Stimulated activated CD8-positive, alpha-beta memory T cell treated with anti-CD3 and anti-CD28 coated beads, Interleukin-4, amount 100 ng/mL, for 4 hours (primary cell): Measurements from ENCODE around the gene ALDH16A1.

ENCODE experiments used
- DNase-seq, 2 donors: peaks; one replicate each; pipeline ENCODE4 v3.0.0-alpha.2; 2020; ENCODE audit warnings: low read depth in 2 of 2, low spot score in 1 of 2

Gene ALDH16A1

DNA sequence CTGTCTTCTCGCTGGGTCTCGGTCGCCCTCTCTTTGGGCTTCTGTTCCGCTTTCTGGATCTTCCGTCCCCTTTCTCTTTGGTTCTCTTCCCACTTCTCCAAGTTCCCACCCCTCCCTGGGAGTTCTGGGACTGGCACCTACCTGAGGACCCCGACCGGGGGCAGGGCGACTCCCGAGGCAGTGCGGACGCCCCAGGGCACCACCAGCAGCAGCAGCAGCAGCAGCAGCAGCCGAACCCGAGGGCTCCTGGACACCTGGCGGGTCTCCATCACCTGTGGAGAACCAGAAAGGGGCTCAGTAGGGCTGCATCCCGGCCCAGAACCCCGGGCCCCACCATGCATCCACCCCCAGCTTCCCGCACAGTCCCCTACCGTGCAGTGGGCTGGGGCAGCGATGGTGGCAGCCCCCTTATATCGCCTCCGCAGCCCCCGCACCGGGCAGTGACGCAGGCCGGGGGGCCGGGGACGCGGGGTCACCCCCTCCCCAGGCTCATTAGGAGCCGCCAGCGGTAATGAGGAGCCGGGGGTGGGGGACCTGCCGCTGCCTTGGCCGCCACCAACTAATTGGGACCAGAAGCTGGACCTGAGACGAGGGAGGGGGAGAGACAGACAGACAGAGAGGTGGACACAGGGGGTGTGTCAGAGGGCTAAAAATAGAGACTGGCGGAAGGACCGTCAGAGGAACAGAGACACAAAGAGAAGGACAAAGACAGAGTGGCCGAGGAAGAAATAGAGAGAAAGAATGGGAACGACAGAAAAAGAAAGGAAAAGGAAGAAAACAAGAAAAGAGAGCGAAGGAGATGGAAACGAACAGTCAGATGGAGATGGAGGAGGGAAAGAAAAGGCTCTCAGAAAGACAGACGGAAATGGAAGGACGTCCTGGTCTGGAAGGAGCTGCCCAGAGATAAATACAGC lies 29.7 kb upstream of the ALDH16A1 start, which contains the start of gene PTH2:
TSS of gene PTH2 (minus strand) at position 371 of the 914 bp plus-strand sequence. CDS start at position 269, 102 bp downstream.
- DNase-seq = no peak

- no peak for DNase-seq
These were observed 29.1 kb upstream of the ALDH16A1 start for GRCh38 chr19:49423985-49424303.

- no peak for DNase-seq
These were observed 27.8 kb upstream of the ALDH16A1 start, which contains the start of gene GFY for GRCh38 chr19:49425178-49425577. GFY (plus strand) TSS chr19:49425388; CDS start chr19:49426431, 1,043 bp downstream.

DNA sequence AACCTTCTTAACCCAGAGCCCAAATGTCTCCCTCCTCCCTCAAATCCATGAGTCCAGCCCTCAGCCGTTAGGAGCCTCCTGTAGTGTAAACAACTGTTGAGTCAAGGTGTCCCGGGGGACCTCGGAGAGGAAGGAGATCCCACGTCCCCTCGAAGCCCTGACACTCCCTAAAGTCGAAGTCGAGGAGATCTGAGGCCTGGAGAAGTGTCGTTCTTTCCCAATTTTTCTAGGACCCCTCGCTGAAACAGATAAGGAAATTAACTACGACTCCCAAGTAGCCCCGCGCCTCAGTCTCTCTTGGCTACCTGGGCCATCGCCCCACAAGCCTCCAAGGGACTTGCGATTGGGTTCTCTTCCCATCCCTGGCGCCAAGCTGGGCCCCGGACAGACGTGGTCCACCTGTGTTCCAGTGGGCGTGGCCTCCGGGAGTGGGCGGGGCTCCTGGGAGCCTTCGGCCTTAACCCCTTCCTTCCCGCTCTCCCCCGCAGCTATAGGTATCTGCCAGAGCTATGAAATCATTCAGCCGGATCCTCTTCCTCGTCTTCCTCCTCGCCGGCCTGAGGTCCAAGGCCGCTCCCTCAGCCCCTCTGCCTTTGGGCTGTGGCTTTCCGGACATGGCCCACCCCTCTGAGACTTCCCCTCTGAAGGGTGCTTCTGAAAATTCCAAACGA lies 27.0 kb upstream of the ALDH16A1 start:
- no peak for DNase-seq

- no peak for DNase-seq
These were observed 25.7 kb upstream of the ALDH16A1 start for GRCh38 chr19:49427339-49427738.

DNA sequence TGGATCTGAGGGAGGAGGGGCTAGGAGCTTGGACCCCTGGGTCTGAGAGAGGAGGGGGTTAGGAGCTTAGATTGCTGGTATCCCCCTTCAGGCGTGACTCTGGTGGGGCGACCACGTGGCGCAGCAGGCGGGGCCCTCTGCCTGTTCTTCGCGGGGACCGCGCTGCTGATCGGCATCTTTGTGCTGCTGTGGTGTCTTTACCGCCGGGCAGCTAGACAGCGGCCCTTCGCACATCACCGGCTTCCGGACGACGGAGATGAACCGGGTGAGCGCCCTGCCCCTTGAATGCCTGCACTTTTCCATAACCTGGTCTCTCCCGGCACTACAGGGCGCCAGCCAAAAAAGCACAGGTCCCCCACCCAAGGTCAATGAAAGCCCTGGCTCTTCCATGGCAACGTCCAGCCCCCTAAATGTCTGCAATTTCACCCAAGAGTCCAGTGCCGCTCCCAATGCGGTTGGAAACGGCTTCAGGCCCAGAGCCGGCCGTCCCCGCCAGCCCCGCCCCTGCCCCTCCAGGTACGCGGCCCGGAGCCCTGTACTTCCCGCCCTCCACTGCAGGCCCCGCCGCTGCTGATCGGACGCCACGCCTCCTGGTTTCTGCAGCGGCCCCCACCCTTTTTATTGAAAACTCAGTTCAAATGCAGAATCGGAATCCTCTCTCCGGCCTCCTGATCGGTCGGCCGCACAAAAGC lies 25.0 kb upstream of the ALDH16A1 start:
- DNase-seq = no peak

DNA sequence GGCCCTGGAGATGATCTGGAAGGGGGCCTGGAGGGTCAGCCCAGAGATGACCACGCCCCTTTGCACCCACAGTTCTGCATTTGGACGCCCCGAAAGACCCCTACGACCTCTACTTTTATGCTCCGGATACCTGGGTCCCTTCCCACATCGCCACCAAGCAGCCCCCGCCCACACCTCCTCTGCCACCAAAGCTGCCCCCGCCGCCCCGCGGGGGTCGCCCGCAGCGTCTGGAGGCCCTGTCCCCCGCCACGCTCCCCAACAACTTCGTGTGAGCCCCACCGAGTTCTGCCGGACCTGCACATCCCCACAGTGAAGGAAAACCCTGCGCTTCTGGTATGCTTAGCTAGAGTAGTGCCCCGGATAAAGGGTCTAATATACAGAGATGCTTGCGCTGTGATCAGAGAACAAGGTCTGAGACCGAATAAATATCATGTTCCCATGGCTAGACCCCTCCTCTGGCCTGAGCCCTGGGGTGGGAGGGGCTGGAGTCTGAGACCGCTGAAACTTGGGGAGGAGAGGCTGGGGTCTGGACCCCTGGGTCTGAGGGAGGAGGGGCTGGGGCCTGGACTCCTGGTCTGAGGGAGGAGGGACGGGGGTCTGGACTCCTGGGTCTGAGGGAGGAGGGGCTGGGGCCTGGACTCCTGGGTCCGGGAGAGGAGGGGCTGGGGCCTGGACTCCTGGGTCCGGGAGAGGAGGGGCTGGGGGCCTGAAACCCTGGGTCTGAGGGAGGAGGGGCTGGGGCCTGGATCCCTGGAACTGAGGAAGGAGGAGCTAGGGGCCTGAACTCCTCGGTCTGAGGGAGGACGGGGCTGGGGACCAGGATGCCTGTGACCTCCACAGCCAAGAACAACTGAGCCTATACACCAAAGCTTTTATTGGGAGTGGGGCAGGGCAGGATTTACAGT lies 24.2 kb upstream of the ALDH16A1 start:
- DNase-seq = no peak

DNA sequence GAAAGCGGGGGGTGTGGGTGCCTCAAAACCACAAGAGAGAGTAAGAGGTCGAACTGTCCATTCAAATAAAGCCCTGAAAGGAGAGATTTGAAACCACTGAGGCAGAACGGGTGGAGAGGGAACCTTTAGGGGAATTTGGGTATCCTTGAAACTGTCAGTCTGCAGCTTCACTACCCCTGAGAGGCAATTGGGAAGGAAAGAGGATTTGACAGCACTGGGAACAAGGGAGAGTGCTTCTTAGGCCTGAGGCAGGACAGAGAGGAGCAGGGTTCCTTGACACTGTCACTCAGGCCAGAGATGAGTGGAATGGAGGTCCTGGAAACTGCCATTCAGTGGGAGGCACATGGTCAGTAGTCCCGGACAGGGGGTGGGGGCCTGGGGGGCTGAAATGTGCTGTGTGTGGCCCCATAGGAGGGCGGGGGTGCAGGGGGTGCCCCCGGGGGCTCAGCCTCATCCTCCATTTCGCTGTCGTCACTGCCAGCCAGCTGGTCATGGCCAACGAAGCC lies 22.8 kb upstream of the ALDH16A1 start:
- no peak for DNase-seq

- no peak for DNase-seq
These were observed 22.2 kb upstream of the ALDH16A1 start for GRCh38 chr19:49430678-49431329.

DNA sequence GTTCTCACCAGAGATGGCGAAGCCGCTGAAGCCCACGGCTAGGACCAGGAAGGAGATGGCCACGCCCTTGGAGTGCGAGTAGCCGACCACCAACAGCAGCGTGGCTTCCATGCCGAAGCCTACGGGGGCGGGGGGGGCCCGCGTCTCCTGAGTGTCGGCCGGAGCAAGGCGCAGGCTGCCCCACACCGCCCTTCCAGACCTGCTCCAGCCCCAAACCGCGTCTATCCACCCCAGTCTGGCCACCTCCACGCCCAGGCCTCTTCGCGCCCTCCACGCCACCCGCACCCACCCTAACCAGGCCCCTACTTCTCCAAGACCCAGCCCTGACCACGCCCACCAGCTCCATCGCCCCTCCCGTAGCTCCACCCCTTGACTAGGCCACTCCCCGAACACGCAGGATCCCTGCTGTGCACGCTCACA lies 21.7 kb upstream of the ALDH16A1 start:
- no peak for DNase-seq

GRCh38 chr19:49432141-49433073 lies 20.6 kb upstream of the ALDH16A1 start:
- no peak for DNase-seq

DNA sequence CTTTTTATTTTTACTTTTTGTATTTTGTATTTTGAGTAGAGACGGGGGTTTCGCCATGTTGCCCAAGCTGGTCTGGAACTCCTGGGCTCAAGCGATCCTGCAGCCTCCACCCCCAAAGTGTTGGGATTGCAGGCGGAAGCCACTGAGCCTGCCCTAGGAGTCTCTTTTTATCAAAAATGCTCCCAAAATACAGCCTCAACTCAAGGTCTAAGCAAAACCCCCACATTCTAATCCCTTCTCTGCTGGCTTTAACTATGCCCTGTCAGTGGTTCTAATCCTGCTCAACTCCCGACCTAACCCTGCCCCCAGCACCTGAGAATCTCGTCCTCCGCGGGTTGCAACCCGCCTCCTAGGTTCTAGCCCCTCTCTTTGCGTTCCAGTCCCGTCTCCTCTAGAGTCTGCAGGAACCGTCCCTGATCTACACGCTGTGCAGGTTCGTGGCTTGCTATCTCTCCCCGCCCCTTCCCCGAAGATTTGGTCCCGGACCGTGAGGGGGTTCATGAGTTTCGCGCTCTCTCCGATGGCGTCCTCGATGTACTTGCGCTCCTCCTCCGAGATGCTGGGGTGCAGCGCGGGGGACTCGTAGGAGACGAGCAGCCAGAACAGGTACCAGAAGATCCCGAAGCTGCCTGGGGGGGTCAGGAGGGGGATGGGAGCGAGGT lies 19.7 kb upstream of the ALDH16A1 start:
- no peak for DNase-seq

- no peak for DNase-seq
These were observed 18.0 kb upstream of the ALDH16A1 start for GRCh38 chr19:49434907-49435583.

DNA sequence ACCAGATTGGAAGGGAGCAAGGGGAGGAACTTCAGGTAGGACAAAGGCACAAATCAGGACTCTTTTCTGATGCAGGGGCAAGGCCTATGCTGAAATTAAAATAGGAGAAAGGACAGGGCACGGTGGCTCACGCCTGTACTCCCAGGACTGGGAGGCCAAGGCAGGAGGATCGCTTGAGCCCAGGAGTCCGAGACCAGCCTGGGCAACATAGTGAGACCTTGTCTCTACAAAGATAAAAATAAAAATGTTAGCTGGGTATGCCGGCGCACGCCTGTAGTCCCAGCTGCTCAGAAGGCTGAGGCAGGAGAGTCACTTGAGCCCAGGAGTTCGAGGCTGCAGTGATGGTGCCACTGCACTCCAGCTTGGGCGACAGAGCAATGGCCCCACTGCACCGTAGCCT lies 17.4 kb upstream of the ALDH16A1 start:
- no peak for DNase-seq

DNA sequence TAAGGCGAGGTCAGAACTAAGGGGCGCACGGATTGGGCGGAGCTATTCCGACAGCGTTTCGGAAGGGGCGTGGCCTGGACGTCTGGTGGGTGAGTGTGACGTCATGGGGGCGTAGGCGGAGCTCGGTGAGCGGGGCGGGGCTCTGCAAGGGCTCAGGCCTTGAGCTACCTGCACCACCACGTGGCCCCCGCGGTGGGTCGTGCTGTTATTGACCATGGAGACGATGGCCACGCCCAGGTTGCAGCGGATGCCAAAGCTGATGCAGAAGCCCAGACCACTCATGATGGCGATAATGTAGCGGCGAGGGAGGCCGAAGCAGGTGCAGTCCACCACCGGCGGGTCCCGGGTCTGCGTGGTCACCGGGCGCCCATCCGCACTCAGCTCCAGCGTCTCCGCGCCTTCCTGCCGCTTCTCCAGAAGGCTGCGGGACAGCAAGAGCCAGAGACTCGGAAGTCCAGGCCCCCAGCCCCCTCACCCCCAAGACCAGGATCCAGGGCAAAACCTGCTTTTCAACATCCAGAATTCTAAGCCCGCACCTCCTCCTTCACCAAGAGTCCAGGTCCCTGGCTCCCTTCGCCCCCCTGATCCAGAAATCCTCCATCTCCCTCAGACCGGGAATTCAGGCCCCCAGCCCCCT lies 16.5 kb upstream of the ALDH16A1 start:
- no peak for DNase-seq

GRCh38 chr19:49437231-49437630 lies 15.8 kb upstream of the ALDH16A1 start:
- DNase-seq = no peak

- no peak for DNase-seq
These were observed 14.8 kb upstream of the ALDH16A1 start for GRCh38 chr19:49438261-49438660.
